Mucosa of gallbladder (tissue), 1 donor: ENCODE data around the gene RTP5. TPM values are rescaled to one million over a fixed set of nuclear protein-coding genes. Genes with fewer than 3 reads are reported as not detected.
"Not testable (repeated sequence)": the region's sequence is repeated elsewhere in the genome, so short reads cannot be mapped to it uniquely, and the experiment has no call there.

Experiments
- DNase-seq: peaks from one replicate; pipeline ENCODE4 v3.0.0-alpha.2; 2020; ENCODE audit warnings: low spot score
- total RNA-seq: library from RNA; stranded (reverse); gene quantifications from one replicate; pipeline ENCODE4 v1.2.1, GENCODE V29; 2021
- donor health status: DM: no; HTN: no; CAD: no.

RTP5 gene
- total RNA-seq, 1 donor from 2014 or later: not detected

GRCh38 chr2:241902357-241902991, 32.9 kb downstream of the RTP5 start:
- no peak for DNase-seq

- DNase-seq: no peak
Observed at GRCh38 chr2:241903121-241904010, 33.8 kb downstream of the RTP5 start.

- DNase-seq: no peak
Observed at GRCh38 chr2:241904011-241904718, 34.6 kb downstream of the RTP5 start.

- no peak for DNase-seq
Observed at GRCh38 chr2:241904791-241905710, 35.5 kb downstream of the RTP5 start.

- no peak for DNase-seq
Observed at GRCh38 chr2:241905716-241906377, 36.3 kb downstream of the RTP5 start.

- not testable (repeated sequence) for DNase-seq
Observed at GRCh38 chr2:241906378-241906770, 36.8 kb downstream of the RTP5 start.

GRCh38 chr2:241906826-241907570, 37.5 kb downstream of the RTP5 start:
- DNase-seq: no peak

- DNase-seq: not testable (repeated sequence)
Observed at GRCh38 chr2:241907831-241908230, 38.3 kb downstream of the RTP5 start.

- DNase-seq: no peak
Observed at GRCh38 chr2:241908686-241909420, 39.3 kb downstream of the RTP5 start.

GRCh38 chr2:241909769-241910168, 40.2 kb downstream of the RTP5 start:
- no peak for DNase-seq

- no peak for DNase-seq
Observed at GRCh38 chr2:241910604-241911520, 41.3 kb downstream of the RTP5 start.

- no peak for DNase-seq
Observed at GRCh38 chr2:241911551-241911950, 42.0 kb downstream of the RTP5 start.

- DNase-seq: no peak
Observed at GRCh38 chr2:241912021-241912555, 42.6 kb downstream of the RTP5 start.

- DNase-seq: no peak
Observed at GRCh38 chr2:241913703-241914102, 44.2 kb downstream of the RTP5 start.

GRCh38 chr2:241914542-241914941, 45.0 kb downstream of the RTP5 start:
- DNase-seq: no peak

GRCh38 chr2:241921631-241922030, 52.1 kb downstream of the RTP5 start:
- not testable (repeated sequence) for DNase-seq

- no peak for DNase-seq
Observed at GRCh38 chr2:241922411-241922810, 52.9 kb downstream of the RTP5 start.
